GM21737 (cell line): Measurements from ENCODE around the gene SEC22C.

Experiments
- ATAC-seq: cut with Tn5 transposase; IDR thresholded peaks from one replicate; pipeline ENCODE4 v1.9.1; 2021; ENCODE audit warnings: mild to moderate bottlenecking, moderate library complexity; ENCODE audit not compliant: unreplicated experiment

SEC22C gene

GRCh38 chr3:42515976-42516375 is 65.8 kb downstream of the SEC22C start:
- ATAC-seq: no peak

GRCh38 chr3:42515391-42515916 is 66.3 kb downstream of the SEC22C start:
- no peak for ATAC-seq

DNA sequence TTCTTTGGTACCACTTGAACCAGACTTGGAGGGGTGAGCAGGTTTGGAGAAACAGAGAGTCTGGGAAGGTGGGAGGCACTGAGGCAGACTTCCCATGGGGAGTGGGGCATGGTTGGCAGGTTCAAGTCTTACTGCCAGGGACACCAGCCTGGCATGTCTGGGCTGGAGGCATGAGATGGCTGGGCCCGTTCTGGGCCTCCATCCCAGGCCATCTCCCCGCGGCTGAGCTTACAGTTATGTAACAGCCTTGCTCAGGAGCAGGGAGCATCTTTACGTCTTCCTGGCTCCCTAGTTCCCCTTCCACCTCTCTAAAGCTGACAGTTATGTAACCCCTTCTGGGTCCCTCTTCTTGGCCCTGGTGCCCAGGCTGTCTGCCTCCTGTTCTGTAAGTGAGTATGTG is 66.9 kb downstream of the SEC22C start:
- no peak for ATAC-seq

GRCh38 chr3:42513521-42513920 is 68.2 kb downstream of the SEC22C start:
- no peak for ATAC-seq

DNA sequence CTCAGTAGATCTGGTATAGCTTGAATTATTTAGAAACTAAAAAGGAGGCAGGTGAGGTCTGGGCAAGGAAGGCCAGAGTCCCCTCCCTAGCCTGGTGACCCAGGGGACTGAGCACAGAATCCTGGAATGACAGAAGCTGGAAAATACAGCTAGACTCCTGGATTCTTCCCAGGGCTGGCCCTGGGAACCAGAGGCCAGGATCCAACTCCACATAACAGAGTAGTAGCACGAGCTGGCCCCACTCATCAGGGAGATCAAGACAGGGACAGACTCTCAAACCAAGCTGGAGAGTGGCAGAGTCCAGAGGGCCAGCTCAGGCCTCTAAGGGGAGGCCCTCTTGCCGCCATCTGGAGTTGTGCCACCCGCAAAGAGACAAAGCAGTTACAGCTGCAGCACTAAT is 68.6 kb downstream of the SEC22C start:
- ATAC-seq: no peak

DNA sequence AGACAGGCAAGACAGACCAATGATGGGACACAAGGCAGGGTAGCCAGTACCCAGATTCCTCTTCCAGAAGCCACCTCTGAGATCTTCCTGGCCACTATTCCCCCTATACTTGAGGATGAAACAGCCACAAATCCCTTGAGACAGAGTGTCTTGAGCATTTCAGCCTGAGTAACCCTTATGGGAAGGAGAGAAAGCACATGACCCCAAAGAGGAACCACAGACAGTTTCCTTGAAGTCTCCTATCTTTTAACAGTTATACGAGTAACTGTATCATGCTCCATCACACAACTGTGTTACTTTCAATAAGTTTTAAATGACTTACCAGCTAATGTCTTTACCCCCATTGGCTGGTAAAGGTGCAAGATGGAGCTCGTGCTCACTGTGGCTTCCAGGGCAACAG is 70.0 kb downstream of the SEC22C start:
- ATAC-seq: no peak

DNA sequence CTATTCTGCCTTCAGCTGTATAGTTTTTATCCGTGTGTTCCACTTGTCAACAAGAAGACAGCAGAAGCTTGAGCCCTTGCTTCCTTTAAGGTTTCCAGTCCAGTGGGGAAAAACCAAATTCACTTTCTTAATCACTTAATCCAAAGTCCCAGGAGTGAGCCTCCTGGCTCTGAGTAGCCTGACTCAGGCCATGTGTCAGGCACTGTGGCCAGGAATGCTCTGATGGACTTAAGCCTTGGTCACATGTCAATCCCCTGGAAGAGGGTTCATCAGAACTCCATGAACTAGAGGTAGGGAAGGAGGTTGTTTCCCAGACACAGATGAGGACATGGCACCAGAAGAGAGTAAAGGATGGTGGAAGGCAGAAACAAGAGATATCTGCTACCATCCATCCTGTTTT is 70.6 kb downstream of the SEC22C start:
- no peak for ATAC-seq

DNA sequence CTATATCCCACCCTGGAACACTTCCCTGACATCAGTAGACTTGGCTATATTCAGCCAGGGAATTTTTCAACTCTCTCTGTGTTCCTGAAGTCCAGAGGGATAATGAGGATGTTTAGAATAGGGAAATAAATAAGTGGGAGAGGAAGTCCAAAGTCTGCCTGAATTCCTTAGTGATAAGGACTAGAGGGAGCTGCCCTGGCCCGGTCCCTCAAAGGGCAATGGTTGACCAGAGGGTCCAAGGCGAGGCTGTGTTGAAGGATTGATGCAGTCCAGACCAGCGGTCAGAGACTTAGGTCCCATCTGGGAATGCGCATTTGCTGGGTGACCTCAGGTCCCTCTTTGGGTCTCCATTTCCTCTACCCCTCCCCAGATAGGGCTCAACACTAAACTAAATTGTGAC is 71.4 kb downstream of the SEC22C start:
- ATAC-seq: no peak

- ATAC-seq: no peak
Observed at GRCh38 chr3:42509111-42509510, 72.7 kb downstream of the SEC22C start.

DNA sequence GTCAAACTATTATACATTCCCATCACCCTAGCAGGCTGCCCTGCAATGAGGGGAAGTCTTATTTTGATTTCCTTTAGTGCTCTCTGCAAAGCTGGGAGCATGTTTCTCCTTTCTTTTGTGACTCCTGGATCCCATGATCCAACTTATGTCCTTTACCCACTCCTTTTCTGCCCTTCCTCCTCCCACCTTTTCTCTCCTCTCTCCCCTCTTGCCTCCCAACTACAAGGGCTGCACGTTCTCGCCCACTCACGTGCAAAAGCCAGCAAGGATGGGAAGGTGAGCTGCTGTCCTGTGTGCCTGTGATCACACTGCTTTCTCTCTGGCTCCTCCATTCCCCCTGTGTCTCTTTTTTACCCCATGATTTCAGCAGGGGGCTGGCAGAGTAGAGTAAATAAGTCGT is 73.2 kb downstream of the SEC22C start:
- no peak for ATAC-seq

- ATAC-seq: no peak
Observed at GRCh38 chr3:42507761-42508335, 73.9 kb downstream of the SEC22C start.

DNA sequence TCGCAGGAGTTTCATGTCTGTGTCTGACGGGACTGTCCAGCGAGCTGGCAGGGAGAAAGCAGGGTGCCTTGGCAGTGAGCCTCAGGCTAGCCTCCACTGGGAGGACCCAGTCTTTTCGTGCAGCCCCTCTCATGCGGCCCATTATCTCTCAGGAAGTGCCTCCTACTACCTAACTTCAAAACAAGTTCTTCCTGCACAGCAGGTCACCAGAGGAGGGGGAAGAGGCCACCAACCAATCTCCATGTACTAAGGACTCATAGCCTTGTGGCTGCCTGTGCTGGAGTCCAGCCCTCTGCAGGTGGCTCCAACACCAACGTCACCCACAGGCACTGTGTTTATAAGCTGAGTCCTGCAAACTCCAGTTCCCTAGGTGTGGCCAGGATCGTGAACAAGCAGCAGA is 74.5 kb downstream of the SEC22C start:
- no peak for ATAC-seq

GRCh38 chr3:42505849-42506410 is 75.8 kb downstream of the SEC22C start:
- no peak for ATAC-seq

DNA sequence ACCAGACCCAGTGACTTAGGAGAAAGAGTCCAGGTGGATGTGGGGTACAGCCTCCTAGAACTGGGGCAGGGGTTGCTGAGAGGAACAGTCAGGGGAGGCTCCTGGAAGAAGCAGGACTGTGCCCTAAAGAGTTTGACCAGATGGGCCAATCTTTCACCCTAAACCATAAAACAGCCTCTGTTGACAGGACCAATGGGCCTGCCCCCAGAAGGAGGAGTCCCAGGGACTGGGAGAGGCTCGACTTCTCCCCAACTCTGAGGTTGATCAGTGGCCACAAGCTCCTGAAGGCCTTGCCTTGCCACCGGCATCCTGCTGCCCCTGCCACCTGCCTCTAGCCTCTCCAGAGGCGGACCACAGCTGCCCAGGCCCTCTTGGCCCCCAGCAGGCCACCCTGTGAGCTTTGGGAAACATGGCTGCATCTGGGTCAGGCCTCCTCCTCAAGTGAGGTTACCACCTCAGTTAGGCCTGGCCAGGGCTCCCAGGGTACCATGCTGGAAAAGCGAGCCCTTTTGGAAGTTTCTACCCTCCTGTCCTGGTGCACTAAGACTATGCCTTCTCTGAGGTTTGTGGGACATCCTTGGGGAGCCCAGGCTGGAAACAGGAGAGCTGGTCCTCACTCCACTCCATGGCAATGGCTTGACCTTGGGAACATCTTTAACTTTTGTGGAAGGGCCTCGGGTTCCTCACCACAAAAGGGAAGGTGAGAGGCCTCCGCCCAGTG is 76.5 kb downstream of the SEC22C start:
- ATAC-seq: no peak

GRCh38 chr3:42504334-42505127 is 77.2 kb downstream of the SEC22C start:
- no peak for ATAC-seq

GRCh38 chr3:42503957-42504333 is 77.8 kb downstream of the SEC22C start:
- ATAC-seq: no peak

GRCh38 chr3:42503251-42503924 is 78.4 kb downstream of the SEC22C start:
- no peak for ATAC-seq

DNA sequence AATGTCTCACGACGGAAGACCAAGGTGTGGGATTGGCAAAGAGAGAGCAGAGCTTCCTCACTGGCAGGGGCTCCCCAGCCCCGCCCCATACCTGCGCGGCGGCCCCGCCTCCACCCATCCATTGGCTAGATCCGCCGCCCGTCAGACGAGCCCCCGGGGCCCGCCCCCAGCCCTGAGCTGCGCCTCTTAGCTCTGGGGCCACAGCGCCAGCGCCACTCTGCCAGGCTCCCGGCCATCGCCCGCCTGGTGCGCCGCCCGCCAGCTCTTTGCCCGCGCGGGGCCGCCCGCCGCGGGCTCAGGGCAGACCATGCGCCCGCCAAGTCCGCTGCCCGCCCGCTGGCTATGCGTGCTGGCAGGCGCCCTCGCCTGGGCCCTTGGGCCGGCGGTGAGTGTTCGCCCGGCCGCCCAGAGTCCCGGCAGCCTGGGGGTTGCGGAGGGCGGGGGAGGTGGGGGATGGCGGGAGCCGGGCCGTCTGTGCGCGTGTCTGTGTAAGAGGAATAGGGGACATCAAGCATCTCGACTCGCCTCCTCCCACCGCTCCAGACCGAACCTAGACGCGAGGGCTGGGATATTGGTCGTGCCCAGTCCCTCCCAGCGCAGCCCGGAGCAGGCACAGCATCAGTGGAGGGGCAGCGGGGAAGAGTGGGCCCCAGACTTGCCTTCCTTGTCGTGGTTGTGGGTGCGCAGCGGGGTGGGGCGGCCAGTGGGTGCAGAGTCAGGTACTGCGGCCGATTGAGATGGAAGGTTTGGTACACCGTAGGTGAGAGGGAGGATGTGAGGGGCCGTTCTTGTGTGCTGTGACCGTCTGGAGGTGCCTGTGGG is 79.1 kb downstream of the SEC22C start, which contains the start of gene VIPR1:
Gene VIPR1, plus strand, starts transcription at position 215 of the 822 bp plus-strand sequence. Its CDS starts 93 bp downstream, at position 308.
- peak; percentile 98 for ATAC-seq

DNA sequence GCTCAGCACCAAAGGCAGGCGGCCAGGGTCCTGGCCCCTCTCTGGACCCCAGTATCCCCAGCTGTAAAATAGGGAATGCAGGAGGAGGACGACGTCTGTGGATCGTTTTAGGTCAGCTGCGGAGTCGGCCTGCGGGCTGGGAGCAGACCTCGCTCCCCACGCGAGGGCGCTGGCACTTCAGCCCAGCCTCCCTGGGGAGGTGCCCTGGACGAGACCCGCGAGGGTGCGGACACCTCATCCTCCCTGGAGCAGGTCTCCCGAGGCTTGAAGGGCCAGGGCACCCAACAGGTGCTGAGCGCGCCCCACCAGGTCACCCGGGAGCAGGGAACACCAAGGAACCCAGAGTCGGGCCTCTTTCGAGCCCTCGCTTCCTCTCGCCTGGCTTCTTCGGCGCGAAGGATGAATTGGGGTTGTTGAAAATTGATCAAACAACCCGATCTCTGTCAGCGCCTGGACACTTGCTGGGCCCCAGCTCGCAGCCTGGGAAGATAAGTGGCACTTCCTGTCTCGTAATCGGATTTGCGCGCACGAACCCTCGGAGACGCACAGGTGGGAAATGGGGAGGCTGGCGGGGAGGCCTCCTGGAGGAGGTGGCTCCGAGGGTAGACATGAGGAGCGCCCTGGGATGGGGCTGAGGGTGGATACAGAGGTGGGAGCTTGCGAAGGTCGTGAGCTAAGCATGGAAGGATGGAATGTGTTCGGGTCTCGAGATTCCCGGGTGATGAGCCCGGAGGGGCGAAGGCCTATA is 79.9 kb downstream of the SEC22C start:
- ATAC-seq: no peak
